Fibroblast of lung (primary cell): ENCODE data around the gene CBLL1. TPM values are rescaled to one million over a fixed set of nuclear protein-coding genes. Genes with fewer than 3 reads are reported as not detected.
A peak's percentile ranks its signal among the peaks of the same experiment; 100 is the strongest.

Experiments used
- DNase-seq, 2 donors: peaks; one replicate each; pipeline versions ENCODE4 v3.0.0 to v3.0.0-alpha.2; 2010; ENCODE audit warnings: low read depth in 2 of 2
- H2AFZ ChIP-seq: 2 replicates; pipeline ENCODE4 v1.5.1; 2012; ENCODE audit warnings: low read length, control low read depth, inconsistent platforms
- H3K27ac ChIP-seq: 2 replicates; pipeline ENCODE4 v1.5.1; 2011; ENCODE audit warnings: low read length, control low read depth; ENCODE audit not compliant: insufficient read depth
- H3K27me3 ChIP-seq: 2 replicates; pipeline ENCODE4 v1.5.1; 2011; ENCODE audit warnings: mild to moderate bottlenecking, low read length; ENCODE audit not compliant: control insufficient read depth, insufficient read depth
- H3K36me3 ChIP-seq: 2 replicates; pipeline ENCODE4 v1.5.1; 2011; ENCODE audit warnings: low read length; ENCODE audit not compliant: control insufficient read depth, insufficient read depth
- H3K4me1 ChIP-seq: 2 replicates; pipeline ENCODE4 v1.5.1; 2011; ENCODE audit warnings: low read length; ENCODE audit not compliant: control insufficient read depth, insufficient read depth; ENCODE audit errors: extremely low read depth
- H3K4me2 ChIP-seq: 2 replicates; pipeline ENCODE4 v1.5.1; 2011; ENCODE audit warnings: low read length, control low read depth; ENCODE audit not compliant: insufficient read depth; ENCODE audit errors: extremely low read depth
- H3K4me3 ChIP-seq, 4 experiments: fragments of 200-600 bp in 1 of 4; sonication (generic) in 1 of 4; replicated peaks in 1 of 4; 2 replicates each; pipeline ENCODE4 v1.5.1; 2011 to 2016; ENCODE audit warnings: low read length in 4 of 4, low read depth in 3 of 4, mild to moderate bottlenecking in 3 of 4, control low read depth in 2 of 4, inconsistent platforms in 1 of 4, mixed read lengths in 1 of 4; ENCODE audit not compliant: insufficient read depth in 1 of 4; ENCODE audit errors: control extremely low read depth in 1 of 4
- H3K79me2 ChIP-seq: 2 replicates; pipeline ENCODE4 v1.5.1; 2012; ENCODE audit warnings: mild to moderate bottlenecking, low read length, inconsistent platforms; ENCODE audit not compliant: control insufficient read depth, insufficient read depth
- H3K9ac ChIP-seq: 2 replicates; pipeline ENCODE4 v1.5.1; 2011; ENCODE audit warnings: mild to moderate bottlenecking, low read length, control low read depth; ENCODE audit not compliant: insufficient read depth
- H3K9me3 ChIP-seq: 2 replicates; pipeline ENCODE4 v1.5.1; 2012; ENCODE audit warnings: low read depth, low read length; ENCODE audit not compliant: control insufficient read depth, insufficient read depth
- H4K20me1 ChIP-seq: 2 replicates; pipeline ENCODE4 v1.5.1; 2011; ENCODE audit warnings: low read length; ENCODE audit not compliant: control insufficient read depth, insufficient read depth; ENCODE audit errors: extremely low read depth
- CTCF ChIP-seq, 2 donors: IDR thresholded peaks in 1 of 2; conservative IDR thresholded peaks in 1 of 2; 1 replicate in 1 of 2; 2 replicates in 1 of 2; pipeline ENCODE4 v1.5.1; 2011 to 2012; ENCODE audit warnings: low read length in 2 of 2, control low read depth in 1 of 2, inconsistent platforms in 1 of 2, low read depth in 1 of 2, mild to moderate bottlenecking in 1 of 2
- EZH2 ChIP-seq: IDR thresholded peaks from 2 replicates; pipeline ENCODE4 v1.5.1; 2012; ENCODE audit warnings: low read length, control low read depth, mild to moderate bottlenecking; ENCODE audit errors: missing control alignments
- polyA plus RNA-seq, 2 donors: library from polyadenylated mRNA; depleted of rRNA in 1 of 2; stranded (reverse) in 1 of 2; unstranded in 1 of 2; fragments of >200 nt; gene quantifications; 2 replicates each; pipeline ENCODE4 v1.2.1, GENCODE V29; 2011 to 2012; ENCODE audit warnings: missing spikeins in 1 of 2
- total RNA-seq: library from RNA; depleted of rRNA; stranded (reverse); fragments of >200 nt; gene quantifications from 2 replicates; pipeline ENCODE4 v1.2.1, GENCODE V29; 2014

CBLL1 gene
- total and polyA plus RNA-seq, 2 donors (not counting 1 experiment from before 2014, with no cell fraction given) = 17.5 to 20.1 TPM

DNA sequence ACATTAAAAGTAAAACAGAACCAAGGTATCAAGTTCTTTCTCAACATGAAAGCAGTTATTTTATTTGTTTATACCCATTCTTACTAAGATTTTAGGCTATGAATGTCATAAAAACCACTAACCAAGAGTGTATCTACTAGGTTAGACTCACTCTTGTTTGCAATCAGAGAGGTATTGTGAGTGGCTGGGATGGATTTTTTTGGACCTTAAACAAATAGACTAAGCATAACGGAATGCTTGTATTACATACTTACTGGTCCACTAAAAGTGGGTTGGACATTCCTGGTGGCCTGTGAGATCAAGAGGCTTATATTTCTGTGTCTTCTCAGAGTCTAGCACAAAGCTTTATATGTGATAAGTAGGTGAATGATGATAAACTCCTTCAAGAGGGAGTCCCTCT is 32.6 kb upstream of the CBLL1 start:
- H3K4me3 ChIP-seq = no peak overlapping the region
- no peaks in the 10 kb centered on the region for H3K36me3 ChIP-seq
- no peak overlapping the region for H3K27ac ChIP-seq
- DNase-seq = peak in 1 of 2 donors; percentile 86
- H3K9me3 ChIP-seq = no peaks in the 10 kb centered on the region
- no peak overlapping the region for H2AFZ ChIP-seq
- H4K20me1 ChIP-seq = no peaks in the 10 kb centered on the region
- H3K27me3 ChIP-seq = no peaks in the 10 kb centered on the region
- H3K4me1 ChIP-seq = peaks cover 3% of the 10 kb centered on the region
- no peak overlapping the region for H3K4me2 ChIP-seq
- TF ChIP-seq CTCF (conservative IDR thresholded peaks at IDR 0.05 in 1 of 2, IDR thresholded peaks at IDR 0.05 in 1 of 2; ENCODE audit: low read depth in 1 of 2, low read length in 2 of 2) (no peak), EZH2 (no peak)
- no peaks in the 10 kb centered on the region for H3K79me2 ChIP-seq
- no peak overlapping the region for H3K9ac ChIP-seq

GRCh38 chr7:107712025-107712424 is 31.9 kb upstream of the CBLL1 start:
- Histone ChIP-seq H3K4me2 (no peak overlapping the region), H3K27ac (no peak overlapping the region), H3K9ac (no peak overlapping the region), H3K9me3 (no peaks in the 10 kb centered on the region), H3K27me3 (no peaks in the 10 kb centered on the region), H3K4me3 (no peak overlapping the region), H4K20me1 (no peaks in the 10 kb centered on the region), H2AFZ (no peak overlapping the region), H3K79me2 (no peaks in the 10 kb centered on the region), H3K36me3 (no peaks in the 10 kb centered on the region), H3K4me1 (peaks cover 3% of the 10 kb centered on the region)
- TF ChIP-seq EZH2 (no peak), CTCF (conservative IDR thresholded peaks at IDR 0.05 in 1 of 2, IDR thresholded peaks at IDR 0.05 in 1 of 2; ENCODE audit: low read depth in 1 of 2, low read length in 2 of 2) (no peak)
- peak in 1 of 2 donors; percentile 25 for DNase-seq

- H2AFZ ChIP-seq = no peak overlapping the region
- H3K9ac ChIP-seq = no peak overlapping the region
- H3K27ac ChIP-seq = no peak overlapping the region
- no peak overlapping the region for H3K4me3 ChIP-seq
- H3K36me3 ChIP-seq = no peaks in the 10 kb centered on the region
- H4K20me1 ChIP-seq = no peaks in the 10 kb centered on the region
- H3K27me3 ChIP-seq = no peaks in the 10 kb centered on the region
- H3K79me2 ChIP-seq = no peaks in the 10 kb centered on the region
- no peak for DNase-seq
- peaks cover 3% of the 10 kb centered on the region for H3K4me1 ChIP-seq
- H3K4me2 ChIP-seq = no peak overlapping the region
- no peaks in the 10 kb centered on the region for H3K9me3 ChIP-seq
- no peak for TF ChIP-seq EZH2
- TF ChIP-seq CTCF (conservative IDR thresholded peaks at IDR 0.05 in 1 of 2, IDR thresholded peaks at IDR 0.05 in 1 of 2; ENCODE audit: low read depth in 1 of 2, low read length in 2 of 2) = no peak
Measured at GRCh38 chr7:107712896-107713295, 31.0 kb upstream of the CBLL1 start.
